GM12878 (cell line): ENCODE data around the gene FAM187B. TPM values are rescaled to one million over a fixed set of nuclear protein-coding genes. Genes with fewer than 3 reads are reported as not detected.

Experiments used
- ATAC-seq: fragments of 200-7000 bp; cut with Tn5 transposase; 3 replicates; pipeline ENCODE4 v1.9.1; 2020; ENCODE audit warnings: mild to moderate bottlenecking, moderate library complexity
- BruUV-seq: library from RNA; stranded (reverse); fragments of 400-500 nt; replicated peaks from 2 replicates; lab custom pipeline; 2021; lab: Mats Ljungman, UMichigan
- CTCF ChIA-PET: fragments of 300-600 bp; sonication (Branson Sonifier 250); formaldehyde crosslinking; extraction: SDS; loops from one replicate; lab custom pipeline; 2021; ENCODE audit warnings: inconsistent platforms; lab: Yijun Ruan, JAX
- POLR2A ChIA-PET: fragments of 350-600 bp; formaldehyde crosslinking; extraction: SDS; loops from one replicate; lab custom pipeline; 2021; ENCODE audit warnings: inconsistent platforms; lab: Charles Lee
- RAD21 ChIA-PET: fragments of 300-600 bp; sonication (Branson Sonifier 250); formaldehyde crosslinking; loops from one replicate; lab custom pipeline; 2023; ENCODE audit warnings: antibody characterized with exemption; ENCODE audit not compliant: unreplicated experiment; lab: Charles Lee
- SMC1A ChIA-PET: fragments of 300-600 bp; sonication (Branson Sonifier 250); formaldehyde crosslinking; loops from one replicate; lab custom pipeline; 2023; ENCODE audit not compliant: unreplicated experiment, uncharacterized antibody; lab: Charles Lee
- DNase-seq: peaks from one replicate; pipeline ENCODE4 v3.0.0-alpha.2; 2011; ENCODE audit warnings: low read depth, low spot score
- FAIRE-seq: peaks from 3 replicates; lab custom pipeline; 2011; peaks lifted over from hg19 to GRCh38; lab: Jason Lieb, UNC
- H2AFZ ChIP-seq: 2 replicates; pipeline ENCODE4 v1.6.0; 2011; ENCODE audit warnings: low read depth, low read length, control low read depth; ENCODE audit not compliant: control insufficient read depth
- H3K27ac ChIP-seq: 2 replicates; pipeline ENCODE4 v1.5.1; 2011; ENCODE audit warnings: control low read depth; ENCODE audit not compliant: control insufficient read depth, insufficient read depth
- H3K27me3 ChIP-seq, 2 experiments: replicated peaks in 1 of 2; 2 replicates each; pipeline versions ENCODE4 v1.6.0 to v1.6.1; 2011; ENCODE audit warnings: low read length in 1 of 2; ENCODE audit not compliant: control insufficient read depth in 2 of 2, insufficient read depth in 2 of 2
- H3K36me3 ChIP-seq, 2 experiments: 2 replicates each; pipeline ENCODE4 v1.5.1; 2011; ENCODE audit warnings: low read length in 1 of 2; ENCODE audit not compliant: control insufficient read depth in 2 of 2, insufficient read depth in 2 of 2
- H3K4me1 ChIP-seq: 2 replicates; pipeline ENCODE4 v1.6.1; 2011; ENCODE audit warnings: mild to moderate bottlenecking, low read length, moderate library complexity, mixed read lengths; ENCODE audit not compliant: control insufficient read depth, insufficient read depth
- H3K4me2 ChIP-seq: 2 replicates; pipeline ENCODE4 v1.6.0; 2011; ENCODE audit warnings: control low read depth; ENCODE audit not compliant: control insufficient read depth, insufficient read depth
- H3K4me3 ChIP-seq: fragments of 200-600 bp; sonication (generic); 2 replicates; pipeline ENCODE4 v1.5.1; 2016
- H3K79me2 ChIP-seq: 2 replicates; pipeline ENCODE4 v1.6.0; 2011; ENCODE audit warnings: low read length; ENCODE audit not compliant: control insufficient read depth, insufficient read depth
- H3K9ac ChIP-seq: 2 replicates; pipeline ENCODE4 v1.8.0; 2011; ENCODE audit warnings: low read length, control low read depth, mixed read lengths; ENCODE audit not compliant: control insufficient read depth, insufficient read depth
- H3K9me3 ChIP-seq: replicated peaks from 3 replicates; pipeline ENCODE4 v1.5.1; 2011; ENCODE audit warnings: mild to moderate bottlenecking, low read length; ENCODE audit not compliant: control insufficient read depth, insufficient read depth
- H4K20me1 ChIP-seq: 2 replicates; pipeline ENCODE4 v1.6.0; 2011; ENCODE audit not compliant: control insufficient read depth, insufficient read depth
- BHLHE40 ChIP-seq, 2 experiments: fragments of 450-650 bp in 1 of 2; IDR thresholded peaks; 2 replicates each; pipeline ENCODE4 v1.6.1; 2011 to 2017; ENCODE audit warnings: low read depth in 2 of 2, borderline replicate concordance in 1 of 2, improper control_type of control experiment in 1 of 2, low read length in 1 of 2, mild to moderate bottlenecking in 1 of 2
- CTCF ChIP-seq, 3 experiments: IDR thresholded peaks in 2 of 3; conservative IDR thresholded peaks in 1 of 3; 2 replicates each; pipeline ENCODE4 v1.5.1; 2011; ENCODE audit warnings: low read depth in 3 of 3, low read length in 3 of 3, mild to moderate bottlenecking in 3 of 3, control low read depth in 2 of 3, moderate library complexity in 2 of 3, inconsistent platforms in 1 of 3, mixed read lengths in 1 of 3; ENCODE audit not compliant: control insufficient read depth in 2 of 3, insufficient read depth in 1 of 3; ENCODE audit errors: extremely low read depth in 1 of 3
- MYB ChIP-seq: fragments of 150-350 bp; IDR thresholded peaks from 2 replicates; pipeline ENCODE4 v1.6.1; 2014; ENCODE audit warnings: mild to moderate bottlenecking, low read depth, low read length, borderline replicate concordance
- RAD21 ChIP-seq: IDR thresholded peaks from 2 replicates; pipeline ENCODE4 v1.6.1; 2011; ENCODE audit warnings: mild to moderate bottlenecking, low read depth, low read length, moderate library complexity; ENCODE audit not compliant: insufficient read depth
- RCOR1 ChIP-seq: conservative IDR thresholded peaks from 2 replicates; pipeline ENCODE4 v1.6.1; 2012; ENCODE audit warnings: low read depth, low read length, improper control_type of control experiment
- SMC3 ChIP-seq: IDR thresholded peaks from 2 replicates; pipeline ENCODE4 v1.6.1; 2011; ENCODE audit warnings: low read length, improper control_type of control experiment, borderline replicate concordance
- TCF12 ChIP-seq: IDR thresholded peaks from 2 replicates; pipeline ENCODE4 v1.6.1; 2011; ENCODE audit warnings: low read depth, mild to moderate bottlenecking, low read length
- TCF3 ChIP-seq: IDR thresholded peaks from 2 replicates; pipeline ENCODE4 v1.6.1; 2012; ENCODE audit warnings: low read depth, mild to moderate bottlenecking, low read length, borderline replicate concordance; ENCODE audit not compliant: insufficient read depth
- ZNF687 ChIP-seq: fragments of 450-650 bp; IDR thresholded peaks from 2 replicates; pipeline ENCODE4 v1.6.1; 2017; ENCODE audit warnings: mild to moderate bottlenecking, moderate library complexity
- WGBS: methylation state at CpG from one replicate; pipeline ENCODE4 v1.1.6; 2016; ENCODE audit warnings: low lambda C conversion rate; ENCODE audit not compliant: insufficient replicate concordance, insufficient coverage; ENCODE audit errors: missing lambda C conversion rate; 5-methylcytosine and 5-hydroxymethylcytosine counted together
- in situ Hi-C: fragments of 300-500 bp; cut with MboI; formaldehyde crosslinking; loops from 9 replicates; pipeline ENCODE4 v1.14.3; 2018; ENCODE audit warnings: mixed read lengths
- intact Hi-C: fragments of 100-400 bp; cut with micrococcal nuclease; formaldehyde crosslinking; loops from one replicate; pipeline ENCODE4 v1.14.2; 2022; ENCODE audit not compliant: unreplicated experiment
- polyA plus RNA-seq, 11 experiments: library from polyadenylated mRNA; depleted of rRNA in 4 of 11; unstranded in 6 of 11; stranded (reverse) in 5 of 11; fragments of >200 nt; fragmentation: Nextera tagmentation in 4 of 11; fragmentation: Illumina TruSeq in 1 of 11; extraction: Ambion mirVana in 4 of 11; extraction: Trizol in 1 of 11; gene quantifications; 1 replicate in 1 of 11; 2 replicates in 10 of 11; pipeline versions ENCODE4 v1.2.1 to v1.2.3, GENCODE V29; 2011 to 2016; ENCODE audit warnings: inconsistent platforms in 2 of 11, missing spikeins in 2 of 11, low read depth in 1 of 11
- total RNA-seq, 4 experiments: library from RNA; depleted of rRNA in 3 of 4; stranded (reverse); fragments of >200 nt in 3 of 4; fragmentation: Illumina TruSeq in 1 of 4; extraction: Trizol in 1 of 4; gene quantifications; 2 replicates each; pipeline versions ENCODE4 v1.2.1 to v1.2.3, GENCODE V29; 2013 to 2021

FAM187B gene
- total and polyA plus RNA-seq, 10 of the 15 experiments (the other 5 are each of a cell fraction or from before 2014, with no cell fraction given): 0.05 TPM; not detected in 9

GRCh38 chr19:35216833-35217648, 11.5 kb downstream of the FAM187B start:
- no peak overlapping the region for H3K9ac ChIP-seq
- no peak overlapping the region for H3K4me2 ChIP-seq
- no peak overlapping the region for H2AFZ ChIP-seq
- SMC1A ChIA-PET: interaction anchor here (0.6 to 1.6 kb wide), 4 partner anchors 23 to 144 kb away, joined by 3 to 12 read pairs (median 3); no protein-coding TSS in a partner anchor
- no peaks in the 10 kb centered on the region for H3K36me3 ChIP-seq
- CTCF ChIA-PET: interaction anchor here (0.6 to 3.0 kb wide), 8 partner anchors 18 to 161 kb away, joined by 3 to 22 read pairs (median 3); partner anchors contain the start of gene FXYD7
- H3K9me3 ChIP-seq: peaks cover 11% of the 10 kb centered on the region
- peaks cover 28% of the 10 kb centered on the region for H3K4me1 ChIP-seq
- intact Hi-C loops (no loop called here), in situ Hi-C loops (no loop called here)
- FAIRE-seq (no peak), DNase-seq (no peak), ATAC-seq (peak; percentile 24)
- H3K4me3 ChIP-seq: no peak overlapping the region
- H3K79me2 ChIP-seq: no peaks in the 10 kb centered on the region
- RAD21 ChIA-PET: interaction anchor here (0.6 to 3.6 kb wide), 4 partner anchors 28 to 104 kb away, joined by 3 to 17 read pairs (median 4); partner anchors contain the start of gene FXYD7
- POLR2A ChIA-PET: interaction anchor here (0.7 to 1.0 kb wide), 2 partner anchors 36 to 228 kb away, joined by 3 to 4 read pairs; no protein-coding TSS in a partner anchor
- TF ChIP-seq RAD21 (peak; percentile 60), TCF3 (0 out of 2 replicates have a peak, but pooled peaks have one; percentile 27), RCOR1 (no peak), MYB (no peak), ZNF687 (no peak), CTCF (IDR thresholded peaks at IDR 0.05 in 2 of 3, conservative IDR thresholded peaks at IDR 0.05 in 1 of 3; ENCODE audit: control insufficient read depth in 2 of 3, extremely low read depth in 1 of 3, insufficient read depth in 1 of 3, low read depth in 3 of 3, low read length in 3 of 3) (peak; percentile 20 to 46 (median 41); a peak in 3 of 6 replicates), SMC3 (peak; percentile 38; the same call in 1 of the 2 replicates), TCF12 (0 out of 2 replicates have a peak, but pooled peaks have one; percentile 37), BHLHE40 (IDR thresholded peaks at IDR 0.05; ENCODE audit: borderline replicate concordance in 1 of 2, low read depth in 2 of 2, low read length in 1 of 2) (peak in 1 of 2 experiments; percentile 26; a peak in 2 of 4 replicates)
- BruUV-seq: no TSS peak
- H4K20me1 ChIP-seq: no peaks in the 10 kb centered on the region
- no peaks in the 10 kb centered on the region for H3K27me3 ChIP-seq
- H3K27ac ChIP-seq: 0 out of 2 replicates have a peak overlapping the region, but pooled peaks have one; percentile 9
- 97% methylated on average over 3 of the region's 3 CpGs for WGBS
